Naive thymus-derived CD4-positive, alpha-beta T cell (primary cell): ENCODE data around the gene BGN. TPM values are rescaled to one million over a fixed set of nuclear protein-coding genes. Genes with fewer than 3 reads are reported as not detected.

Experiments
- ATAC-seq: fragments of 150-1000 bp; cut with Tn5 transposase; 2 replicates; pipeline ENCODE4 v1.10.0; 2021; ENCODE audit warnings: mild to moderate bottlenecking, moderate library complexity
- CTCF ChIA-PET: fragments of 350-600 bp; sonication (Branson Sonifier 250); formaldehyde crosslinking; loops from one replicate; lab custom pipeline; 2021; ENCODE audit warnings: antibody characterized with exemption; lab: Charles Lee
- POLR2A ChIA-PET: fragments of 350-600 bp; sonication (Branson Sonifier 250); formaldehyde crosslinking; loops from one replicate; lab custom pipeline; 2021; ENCODE audit warnings: antibody characterized with exemption, inconsistent platforms; lab: Charles Lee
- DNase-seq, 9 donors: peaks; one replicate each; pipeline versions ENCODE4 v3.0.0 to v3.0.0-alpha.2; 2020 to 2022; ENCODE audit warnings: mixed read lengths in 1 of 9
- H3K27ac ChIP-seq: one replicate; pipeline ENCODE4 v1.7.0; 2013; ENCODE audit warnings: mild to moderate bottlenecking, low read depth, low read length, moderate library complexity
- H3K27me3 ChIP-seq, 2 donors: one replicate each; pipeline ENCODE4 v1.7.0; 2013; ENCODE audit warnings: low read length in 2 of 2, mild to moderate bottlenecking in 2 of 2, moderate library complexity in 2 of 2; ENCODE audit not compliant: control insufficient read depth in 2 of 2, insufficient read depth in 2 of 2
- H3K36me3 ChIP-seq, 3 experiments: 1 replicate in 2 of 3; 2 replicates in 1 of 3; pipeline ENCODE4 v1.7.0; 2013; ENCODE audit warnings: low read length in 3 of 3, mild to moderate bottlenecking in 3 of 3, moderate library complexity in 1 of 3; ENCODE audit not compliant: insufficient read depth in 3 of 3, control insufficient read depth in 2 of 3
- H3K4me1 ChIP-seq, 2 donors: one replicate each; pipeline ENCODE4 v1.7.0; 2013; ENCODE audit warnings: low read length in 2 of 2, mild to moderate bottlenecking in 2 of 2, moderate library complexity in 1 of 2; ENCODE audit not compliant: control insufficient read depth in 2 of 2, insufficient read depth in 2 of 2
- H3K4me3 ChIP-seq: 2 replicates; pipeline ENCODE4 v1.7.0; 2013; ENCODE audit warnings: mild to moderate bottlenecking, low read length
- H3K9me3 ChIP-seq, 3 experiments: 1 replicate in 2 of 3; 2 replicates in 1 of 3; pipeline ENCODE4 v1.7.0; 2013; ENCODE audit warnings: low read length in 3 of 3; ENCODE audit not compliant: control insufficient read depth in 2 of 3
- H3K27ac Mint-ChIP-seq, 9 donors: one replicate each; pipeline ENCODE4 v1.8.0; 2020 to 2022; ENCODE audit warnings: mixed read lengths in 9 of 9, mild to moderate bottlenecking in 8 of 9, moderate library complexity in 5 of 9, inconsistent platforms in 2 of 9
- H3K27me3 Mint-ChIP-seq, 5 donors: one replicate each; pipeline ENCODE4 v1.8.0; 2021 to 2022; ENCODE audit warnings: mixed read lengths in 5 of 5, mild to moderate bottlenecking in 1 of 5
- H3K36me3 Mint-ChIP-seq, 5 donors: one replicate each; pipeline ENCODE4 v1.8.0; 2020 to 2022; ENCODE audit warnings: mixed read lengths in 5 of 5, mild to moderate bottlenecking in 3 of 5, inconsistent platforms in 1 of 5
- H3K4me1 Mint-ChIP-seq, 7 donors: one replicate each; pipeline ENCODE4 v1.8.0; 2020 to 2022; ENCODE audit warnings: mixed read lengths in 7 of 7, mild to moderate bottlenecking in 3 of 7, inconsistent platforms in 1 of 7
- H3K4me3 Mint-ChIP-seq, 10 donors: one replicate each; pipeline ENCODE4 v1.8.0; 2020 to 2022; ENCODE audit warnings: mild to moderate bottlenecking in 10 of 10, mixed read lengths in 10 of 10, moderate library complexity in 6 of 10, inconsistent platforms in 2 of 10
- H3K9me3 Mint-ChIP-seq, 11 donors: one replicate each; pipeline ENCODE4 v1.8.0; 2020 to 2022; ENCODE audit warnings: mixed read lengths in 11 of 11, mild to moderate bottlenecking in 4 of 11, inconsistent platforms in 1 of 11, moderate library complexity in 1 of 11
- intact Hi-C, 2 donors: fragments of 100-400 bp; cut with micrococcal nuclease; formaldehyde crosslinking; loops; one replicate each; pipeline ENCODE4 v1.15.1; 2023
- polyA plus RNA-seq, 2 donors: library from polyadenylated mRNA; unstranded; fragments of 300-500 nt; fragmentation: Illumina TruSeq; gene quantifications; one replicate each; pipeline ENCODE4 v1.2.3, GENCODE V29; 2021
- total RNA-seq, 6 experiments: library from RNA in 5 of 6; stranded (reverse) in 5 of 6; gene quantifications; 1 replicate in 5 of 6; 2 replicates in 1 of 6; pipeline ENCODE4 v1.2.3 and lab custom pipeline; 2021 to 2026

BGN gene
- not detected for total RNA-seq
- polyA plus RNA-seq = not detected
- total RNA-seq (lab: John Stamatoyannopoulos, UW) = not detected

DNA sequence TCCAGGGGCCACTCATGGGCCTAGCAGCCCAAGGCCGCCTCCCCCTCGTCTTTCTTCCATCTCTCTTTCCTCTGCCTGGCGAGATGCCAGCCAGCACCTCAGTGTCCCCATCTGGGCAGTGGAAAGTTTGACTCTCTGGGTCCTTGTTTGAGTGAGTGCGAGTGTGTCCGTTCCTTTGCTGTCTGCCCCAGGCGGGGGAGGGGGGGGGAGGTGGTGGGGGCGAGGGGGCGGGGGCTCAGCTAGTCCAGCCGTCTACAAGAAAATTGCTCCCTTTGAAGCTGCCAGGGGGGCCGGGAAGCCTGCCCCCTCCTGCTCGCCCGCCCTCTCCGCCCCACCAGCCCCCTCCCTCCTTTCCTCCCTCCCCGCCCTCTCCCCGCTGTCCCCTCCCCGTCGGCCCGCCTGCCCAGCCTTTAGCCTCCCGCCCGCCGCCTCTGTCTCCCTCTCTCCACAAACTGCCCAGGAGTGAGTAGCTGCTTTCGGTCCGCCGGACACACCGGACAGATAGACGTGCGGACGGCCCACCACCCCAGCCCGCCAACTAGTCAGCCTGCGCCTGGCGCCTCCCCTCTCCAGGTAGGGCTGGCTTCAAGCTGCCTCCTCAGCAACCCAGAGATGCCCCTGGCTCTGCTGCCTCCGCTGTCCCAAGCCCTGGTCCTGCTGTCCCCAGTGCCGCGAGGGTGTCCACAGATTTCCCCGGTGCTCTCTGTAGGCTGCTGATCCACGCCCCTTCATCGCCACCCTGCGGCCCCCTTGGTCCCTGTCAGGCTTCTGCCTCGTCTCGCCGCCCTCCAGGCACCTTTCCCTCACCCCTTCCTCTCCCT lies at the start of gene BGN:
Gene BGN (plus strand): TSS at position 440 of the 821 bp plus-strand sequence. CDS start 9,652 bp downstream, outside the sequence.
- H3K9me3 Mint-ChIP-seq = no peaks in the 10 kb centered on the region
- H3K4me1 ChIP-seq = no peaks in the 10 kb centered on the region
- H3K4me1 Mint-ChIP-seq = peaks cover 0 to 3% (median 0%) of the 10 kb centered on the region in 7 donors
- no peak within 1 kb of the TSS for H3K4me3 ChIP-seq
- no peaks in the 10 kb centered on the region for H3K9me3 ChIP-seq
- no peak within 1 kb of the TSS for H3K27ac ChIP-seq
- no peak within 1 kb of the TSS for H3K27ac Mint-ChIP-seq
- H3K27me3 ChIP-seq = no peaks in the 10 kb centered on the region
- DNase-seq (peak in 4 of 9 donors; percentile 4 to 18 (median 12)), ATAC-seq (no peak)
- H3K4me3 Mint-ChIP-seq = peak within 1 kb of the TSS in 3 of 10 donors; percentile 35 to 68 (median 61)
- POLR2A ChIA-PET = no interaction called here
- CTCF ChIA-PET = interaction anchor here (1.5 kb wide), 1 partner anchor 12 kb away, joined by 3 read pairs; no protein-coding TSS in a partner anchor
- intact Hi-C loops = loop anchor here in 1 of 2 donors (1.0 kb wide), 1 partner anchor 24 kb away; the partner anchor contains the start of gene HAUS7
- no peaks in the 10 kb centered on the region for H3K36me3 Mint-ChIP-seq
- peaks cover 0 to 5% (median 0%) of the 10 kb centered on the region in 5 donors for H3K27me3 Mint-ChIP-seq
- no peaks in the 10 kb centered on the region for H3K36me3 ChIP-seq

DNA sequence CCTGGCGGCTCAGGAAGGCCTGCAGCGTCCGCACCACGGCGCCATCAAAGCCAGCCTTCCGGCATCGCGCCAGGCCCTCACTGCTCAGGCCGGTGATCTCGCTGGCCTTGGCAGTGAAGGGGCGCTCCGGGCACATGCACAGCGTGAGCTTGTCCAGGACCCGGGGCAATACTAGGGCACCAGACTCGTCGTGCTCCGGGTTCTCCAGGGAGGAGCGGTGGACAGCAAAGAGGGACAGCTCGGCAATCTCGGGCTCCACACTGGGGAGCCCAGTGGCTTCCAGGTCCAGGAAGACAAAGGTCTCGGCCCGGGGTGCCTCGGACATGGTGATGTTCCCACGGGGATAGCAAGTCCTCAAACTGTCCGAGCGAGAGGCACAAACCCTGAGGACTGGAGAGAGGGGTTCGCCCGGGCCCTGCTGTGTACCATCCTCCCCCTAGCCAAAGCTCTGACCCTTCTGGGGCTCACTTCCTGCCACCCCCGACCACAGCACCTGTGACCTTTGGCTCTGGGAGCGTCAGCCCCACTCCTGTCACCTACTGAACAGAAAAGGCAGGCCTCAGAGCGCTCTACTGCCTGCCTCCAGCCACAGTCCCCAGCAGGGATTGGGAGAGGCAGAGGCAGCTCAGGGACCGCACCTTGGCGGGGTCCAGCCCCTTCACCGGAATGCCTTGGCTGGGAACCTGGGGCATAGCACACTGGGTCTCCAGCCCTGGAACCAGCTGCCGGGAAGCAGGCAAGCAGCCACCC lies 49.5 kb upstream of the BGN start:
- Histone ChIP-seq H3K27ac (no peak overlapping the region), H3K27me3 (no peaks in the 10 kb centered on the region), H3K36me3 (peaks cover 0 to 8% (median 0%) of the 10 kb centered on the region in 3 experiments), H3K4me3 (no peak overlapping the region), H3K9me3 (no peaks in the 10 kb centered on the region), H3K4me1 (no peaks in the 10 kb centered on the region)
- ChIA-PET CTCF (no interaction called here), POLR2A (no interaction called here)
- H3K4me1 Mint-ChIP-seq = no peaks in the 10 kb centered on the region
- ATAC-seq (no peak), DNase-seq (no peak)
- no peaks in the 10 kb centered on the region for H3K27me3 Mint-ChIP-seq
- H3K4me3 Mint-ChIP-seq = no peak overlapping the region
- intact Hi-C loops = no loop called here
- no peak overlapping the region for H3K27ac Mint-ChIP-seq
- H3K9me3 Mint-ChIP-seq = peaks cover 0 to 2% (median 0%) of the 10 kb centered on the region in 11 donors
- H3K36me3 Mint-ChIP-seq = peaks cover 0 to 3% (median 0%) of the 10 kb centered on the region in 5 donors

DNA sequence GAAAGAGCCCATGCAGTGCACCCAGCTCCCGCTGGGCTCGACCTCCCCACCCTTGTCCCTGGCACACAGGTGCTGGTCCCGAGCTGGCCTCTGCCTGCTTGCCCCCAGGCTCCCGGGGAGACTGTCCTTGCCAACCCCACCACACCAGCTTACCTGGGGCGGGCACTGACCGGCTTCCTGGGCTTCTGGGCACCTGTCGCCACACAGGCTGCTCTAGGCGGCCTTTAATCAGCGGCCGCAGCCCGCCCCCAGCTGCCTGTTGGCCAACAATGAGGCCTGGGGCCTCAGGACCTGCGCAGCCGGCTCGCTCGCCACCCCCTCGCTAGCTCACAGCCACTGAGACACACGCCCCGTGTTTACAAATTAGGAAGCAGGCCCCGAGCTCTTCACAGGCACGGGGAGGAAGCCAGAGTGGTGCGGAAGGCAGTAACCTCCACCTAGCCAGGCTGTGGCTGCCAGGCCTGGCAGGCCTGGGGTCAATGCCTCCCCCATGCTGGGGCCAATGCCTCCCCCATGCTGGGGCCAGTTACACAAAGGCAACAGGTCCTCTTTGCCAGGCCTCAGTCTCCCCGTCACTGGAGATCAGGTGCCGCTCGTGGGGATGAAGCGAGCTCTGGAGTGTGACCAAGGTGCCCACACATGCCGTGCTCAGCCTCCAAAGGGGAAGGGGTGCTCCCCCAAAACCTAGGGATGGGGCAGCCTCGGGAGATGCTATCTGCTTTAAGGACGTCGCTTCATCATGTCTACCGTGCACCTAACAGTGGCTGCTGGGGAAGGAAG lies 48.7 kb upstream of the BGN start, which contains the start of gene TREX2:
Gene TREX2 (minus strand): TSS at position 201 of the 780 bp plus-strand sequence. CDS start 626 bp downstream, outside the sequence.
- H3K27ac ChIP-seq = no peak within 1 kb of the TSS
- H3K4me1 ChIP-seq = no peaks in the 10 kb centered on the region
- Mint-ChIP-seq H3K36me3 (peaks cover 0 to 3% (median 0%) of the 10 kb centered on the region in 5 donors), H3K4me1 (no peaks in the 10 kb centered on the region), H3K27me3 (no peaks in the 10 kb centered on the region), H3K9me3 (no peaks in the 10 kb centered on the region), H3K27ac (peak within 1 kb of the TSS in 1 of 9 donors; percentile 18), H3K4me3 (no peak within 1 kb of the TSS)
- peaks cover 0 to 10% (median 0%) of the 10 kb centered on the region in 3 experiments for H3K36me3 ChIP-seq
- ChIA-PET CTCF (no interaction called here), POLR2A (no interaction called here)
- intact Hi-C loops = no loop called here
- no peaks in the 10 kb centered on the region for H3K27me3 ChIP-seq
- H3K4me3 ChIP-seq = no peak within 1 kb of the TSS
- H3K9me3 ChIP-seq = no peaks in the 10 kb centered on the region
- ATAC-seq = no peak
- no peak for DNase-seq

DNA sequence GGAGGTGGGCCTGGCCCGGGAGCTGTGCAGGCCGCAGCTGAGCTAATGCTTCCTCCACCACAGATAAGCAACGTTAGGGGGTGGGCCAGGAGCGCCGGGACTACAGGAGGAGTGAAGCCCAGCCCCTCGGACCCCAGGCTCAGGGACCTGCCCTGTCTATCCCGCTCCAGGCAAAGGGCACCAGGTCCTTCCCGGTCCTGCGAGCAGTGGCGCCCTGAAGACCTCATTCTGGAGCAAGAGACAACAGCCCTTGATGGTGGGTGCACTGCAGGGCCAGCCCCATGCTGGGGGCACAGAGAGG lies 48.2 kb upstream of the BGN start:
- no peaks in the 10 kb centered on the region for H3K4me1 Mint-ChIP-seq
- no peak for ATAC-seq
- Histone ChIP-seq H3K4me3 (no peak overlapping the region), H3K9me3 (no peaks in the 10 kb centered on the region), H3K27ac (no peak overlapping the region), H3K4me1 (no peaks in the 10 kb centered on the region), H3K27me3 (no peaks in the 10 kb centered on the region), H3K36me3 (peaks cover 0 to 12% (median 0%) of the 10 kb centered on the region in 3 experiments)
- peaks cover 0 to 3% (median 0%) of the 10 kb centered on the region in 5 donors for H3K36me3 Mint-ChIP-seq
- H3K4me3 Mint-ChIP-seq = no peak overlapping the region
- no peaks in the 10 kb centered on the region for H3K27me3 Mint-ChIP-seq
- DNase-seq = no peak
- peak overlapping the region in 1 of 9 donors; percentile 18 for H3K27ac Mint-ChIP-seq
- intact Hi-C loops = no loop called here
- no peaks in the 10 kb centered on the region for H3K9me3 Mint-ChIP-seq
- CTCF ChIA-PET = no interaction called here
- POLR2A ChIA-PET = no interaction called here

DNA sequence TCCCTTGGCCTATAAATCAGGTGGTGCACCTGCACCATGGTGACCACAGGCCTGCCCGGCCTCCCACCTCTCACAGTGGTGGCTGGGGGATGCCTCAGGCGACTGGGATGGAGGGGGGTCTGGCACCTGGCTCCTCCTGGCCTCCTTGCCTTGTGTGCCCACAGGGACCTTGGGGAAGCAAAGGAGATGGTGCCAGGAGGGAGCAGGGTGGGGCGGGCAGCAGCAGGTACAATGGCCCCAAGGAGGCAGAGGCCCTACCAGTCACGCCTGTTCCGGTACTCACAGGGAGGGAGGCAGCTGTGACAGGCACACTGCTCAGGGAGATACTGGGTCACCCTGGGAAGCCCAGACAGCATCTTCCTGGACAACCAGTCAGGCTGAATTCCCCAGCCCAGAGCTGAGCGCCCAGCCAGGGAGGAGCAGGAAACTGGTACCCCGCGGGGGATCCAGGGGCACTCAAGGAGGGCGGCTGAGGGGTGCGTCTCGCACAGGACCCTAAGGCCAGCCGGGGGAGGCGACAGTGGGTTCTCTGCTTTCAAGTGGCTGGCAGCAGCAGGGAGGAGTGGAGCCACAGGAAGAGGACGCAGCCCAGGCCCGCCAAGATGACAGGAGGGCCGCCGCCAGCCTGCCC lies 47.7 kb upstream of the BGN start:
- Histone ChIP-seq H3K9me3 (no peaks in the 10 kb centered on the region), H3K27ac (no peak overlapping the region), H3K4me3 (no peak overlapping the region), H3K27me3 (no peaks in the 10 kb centered on the region), H3K36me3 (peaks cover 0 to 16% (median 0%) of the 10 kb centered on the region in 3 experiments), H3K4me1 (no peaks in the 10 kb centered on the region)
- Mint-ChIP-seq H3K9me3 (no peaks in the 10 kb centered on the region), H3K27me3 (no peaks in the 10 kb centered on the region), H3K27ac (no peak overlapping the region), H3K4me1 (no peaks in the 10 kb centered on the region), H3K4me3 (no peak overlapping the region), H3K36me3 (peaks cover 0 to 3% (median 0%) of the 10 kb centered on the region in 5 donors)
- no peak for DNase-seq
- intact Hi-C loops = no loop called here
- CTCF ChIA-PET = no interaction called here
- no peak for ATAC-seq
- POLR2A ChIA-PET = no interaction called here

DNA sequence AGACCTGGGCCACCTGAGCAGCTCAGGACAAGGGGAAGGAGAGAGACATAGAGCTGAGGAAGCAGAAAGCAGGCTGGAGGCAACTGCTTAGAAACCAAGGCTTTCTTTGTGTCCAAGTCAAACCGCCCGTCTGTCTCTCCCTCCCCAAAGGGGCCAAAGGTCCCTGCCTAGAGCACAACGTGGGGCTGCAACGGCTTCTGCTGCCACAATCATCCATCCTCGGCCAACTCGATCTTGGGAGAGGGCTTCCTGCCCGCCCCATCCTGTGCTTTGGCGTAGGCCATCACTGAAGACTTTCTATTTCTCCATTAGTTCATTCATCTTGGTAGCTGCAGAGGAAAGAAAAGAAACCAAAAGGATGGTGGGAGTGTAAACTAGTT lies 47.2 kb upstream of the BGN start:
- no peaks in the 10 kb centered on the region for H3K4me1 ChIP-seq
- H3K27ac ChIP-seq = no peak overlapping the region
- no peaks in the 10 kb centered on the region for H3K27me3 ChIP-seq
- H3K9me3 ChIP-seq = no peaks in the 10 kb centered on the region
- H3K9me3 Mint-ChIP-seq = no peaks in the 10 kb centered on the region
- H3K27me3 Mint-ChIP-seq = no peaks in the 10 kb centered on the region
- no peaks in the 10 kb centered on the region for H3K4me1 Mint-ChIP-seq
- H3K4me3 ChIP-seq = no peak overlapping the region
- no peak overlapping the region for H3K4me3 Mint-ChIP-seq
- H3K36me3 ChIP-seq = peaks cover 0 to 16% (median 0%) of the 10 kb centered on the region in 3 experiments
- no peak for DNase-seq
- CTCF ChIA-PET = no interaction called here
- ATAC-seq = no peak
- H3K36me3 Mint-ChIP-seq = peaks cover 0 to 3% (median 0%) of the 10 kb centered on the region in 5 donors
- peak overlapping the region in 1 of 9 donors; percentile 70 for H3K27ac Mint-ChIP-seq
- POLR2A ChIA-PET = no interaction called here
- intact Hi-C loops = no loop called here
